NB4 (cell line): ENCODE measurements around the gene TMEM238L.

Source experiments
- TF ChIP-seq, protein P1 (sequence below): IDR thresholded peaks from one replicate; pipeline ENCODE4 v1.5.1; 2012; ENCODE audit warnings: low read depth, low read length
- TF ChIP-seq, protein P2 (sequence below): IDR thresholded peaks from 2 replicates; pipeline ENCODE4 v1.6.1; 2011; ENCODE audit warnings: low read depth, low read length

DNA sequence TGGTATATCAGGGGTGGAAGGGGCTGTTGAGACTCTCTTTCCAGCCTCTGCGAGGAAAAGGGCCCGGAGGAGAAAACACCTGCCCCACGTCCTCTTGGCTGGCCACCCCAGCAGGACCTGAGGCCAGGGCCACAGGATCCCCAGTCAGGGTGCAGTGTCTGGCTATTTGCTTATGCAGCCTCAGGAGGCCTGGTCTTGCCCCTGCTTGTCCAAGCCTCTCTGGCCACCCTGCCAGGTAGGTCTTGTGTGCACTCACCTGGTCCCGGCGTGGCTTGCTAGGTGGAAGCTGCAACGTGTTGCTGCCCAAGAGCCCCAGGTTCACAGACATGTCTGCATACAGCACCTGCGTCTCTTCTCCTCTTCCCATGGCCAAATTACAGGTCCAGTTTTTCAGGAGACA, 549 bp downstream of the TMEM238L start:
- TF ChIP-seq, protein P1, sequence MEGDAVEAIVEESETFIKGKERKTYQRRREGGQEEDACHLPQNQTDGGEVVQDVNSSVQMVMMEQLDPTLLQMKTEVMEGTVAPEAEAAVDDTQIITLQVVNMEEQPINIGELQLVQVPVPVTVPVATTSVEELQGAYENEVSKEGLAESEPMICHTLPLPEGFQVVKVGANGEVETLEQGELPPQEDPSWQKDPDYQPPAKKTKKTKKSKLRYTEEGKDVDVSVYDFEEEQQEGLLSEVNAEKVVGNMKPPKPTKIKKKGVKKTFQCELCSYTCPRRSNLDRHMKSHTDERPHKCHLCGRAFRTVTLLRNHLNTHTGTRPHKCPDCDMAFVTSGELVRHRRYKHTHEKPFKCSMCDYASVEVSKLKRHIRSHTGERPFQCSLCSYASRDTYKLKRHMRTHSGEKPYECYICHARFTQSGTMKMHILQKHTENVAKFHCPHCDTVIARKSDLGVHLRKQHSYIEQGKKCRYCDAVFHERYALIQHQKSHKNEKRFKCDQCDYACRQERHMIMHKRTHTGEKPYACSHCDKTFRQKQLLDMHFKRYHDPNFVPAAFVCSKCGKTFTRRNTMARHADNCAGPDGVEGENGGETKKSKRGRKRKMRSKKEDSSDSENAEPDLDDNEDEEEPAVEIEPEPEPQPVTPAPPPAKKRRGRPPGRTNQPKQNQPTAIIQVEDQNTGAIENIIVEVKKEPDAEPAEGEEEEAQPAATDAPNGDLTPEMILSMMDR, result no peak
- TF ChIP-seq, protein P2, sequence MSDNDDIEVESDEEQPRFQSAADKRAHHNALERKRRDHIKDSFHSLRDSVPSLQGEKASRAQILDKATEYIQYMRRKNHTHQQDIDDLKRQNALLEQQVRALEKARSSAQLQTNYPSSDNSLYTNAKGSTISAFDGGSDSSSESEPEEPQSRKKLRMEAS, result no peak
